Head of caudate nucleus (tissue), 42 donors: Measurements from ENCODE around the gene PPL.

ENCODE experiments used
- DNase-seq, 42 donors: peaks; one replicate each; pipeline versions ENCODE4 v3.0.0 to v3.0.0-alpha.2; 2020 to 2021; ENCODE audit warnings: mixed read lengths in 7 of 42
- intact Hi-C: fragments of 100-400 bp; cut with DNase I; formaldehyde crosslinking; loops from one replicate; pipeline ENCODE4 v1.15.0; 2022

Gene PPL

DNA sequence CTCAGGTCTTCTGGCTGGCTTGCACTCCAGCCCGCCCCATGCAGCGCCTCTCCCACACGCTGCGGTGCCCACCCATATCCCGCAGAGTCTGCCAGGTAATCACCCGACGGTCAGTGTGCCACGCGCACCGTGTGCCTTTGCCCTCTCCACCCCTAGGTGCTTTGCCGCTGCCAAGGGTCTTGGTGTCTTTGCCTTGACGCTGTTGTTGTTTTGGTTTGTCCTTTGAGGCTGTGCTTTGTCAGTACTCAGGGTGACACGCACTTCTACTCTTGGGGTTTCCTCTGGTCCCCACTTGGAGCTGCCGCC is 59.6 kb downstream of the PPL start:
- no peak for DNase-seq
- intact Hi-C loops = no loop called here

DNA sequence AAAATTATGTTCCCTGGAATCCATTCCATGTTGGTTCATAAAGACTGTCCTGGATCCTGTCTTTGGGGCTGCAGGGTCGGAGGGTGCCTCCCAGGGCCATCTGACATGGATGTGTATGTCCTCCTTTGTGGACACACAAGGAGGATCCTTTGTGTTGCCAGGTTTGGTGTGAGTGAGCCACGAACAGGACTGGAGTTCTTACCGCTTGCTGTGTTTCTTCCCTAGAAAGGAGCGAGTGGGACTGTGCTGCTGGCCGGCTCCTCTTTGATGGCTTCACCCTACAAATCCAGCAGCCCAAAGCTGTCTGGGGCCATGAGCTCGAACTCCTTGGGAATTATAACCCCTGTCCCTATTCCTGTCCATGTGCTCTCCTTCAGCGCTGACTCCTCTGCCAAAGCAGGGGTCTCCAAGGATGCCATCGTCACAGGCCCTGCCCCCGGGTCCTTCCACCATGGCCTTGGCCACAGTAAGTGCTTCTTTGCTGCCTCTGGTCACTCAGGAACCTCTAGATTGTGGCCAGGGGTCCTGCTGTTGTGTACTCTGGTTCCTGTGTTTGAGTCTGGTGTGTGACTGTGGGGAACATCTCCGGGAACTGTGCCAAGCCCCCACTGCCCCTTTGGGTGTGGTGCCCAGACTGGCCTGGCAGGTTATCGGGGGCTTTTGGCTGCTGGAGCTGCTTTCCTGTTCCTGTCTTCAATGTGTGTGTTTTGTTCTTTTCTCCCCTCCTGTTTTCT is 60.1 kb downstream of the PPL start:
- intact Hi-C loops = no loop called here
- no peak for DNase-seq

DNA sequence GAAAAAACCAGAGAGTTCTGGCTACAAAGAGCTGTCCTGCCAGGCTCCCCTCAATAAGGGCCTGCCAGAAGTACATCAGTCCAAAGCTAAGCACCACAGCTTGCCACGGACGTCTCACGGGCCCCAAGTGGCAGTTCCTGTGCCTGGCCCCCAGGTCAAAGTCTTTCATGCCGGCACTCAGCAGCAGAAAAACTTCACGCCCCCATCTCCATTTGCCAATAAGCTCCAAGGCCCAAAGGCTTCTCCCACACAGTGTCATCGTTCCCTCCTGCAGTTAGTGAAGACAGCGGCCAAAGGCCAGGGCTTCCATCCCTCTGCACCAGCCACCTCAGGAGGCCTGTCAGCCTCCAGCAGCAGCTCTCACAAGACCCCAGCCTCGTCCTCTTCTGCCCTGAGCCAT is 62.3 kb downstream of the PPL start:
- intact Hi-C loops = no loop called here

DNA sequence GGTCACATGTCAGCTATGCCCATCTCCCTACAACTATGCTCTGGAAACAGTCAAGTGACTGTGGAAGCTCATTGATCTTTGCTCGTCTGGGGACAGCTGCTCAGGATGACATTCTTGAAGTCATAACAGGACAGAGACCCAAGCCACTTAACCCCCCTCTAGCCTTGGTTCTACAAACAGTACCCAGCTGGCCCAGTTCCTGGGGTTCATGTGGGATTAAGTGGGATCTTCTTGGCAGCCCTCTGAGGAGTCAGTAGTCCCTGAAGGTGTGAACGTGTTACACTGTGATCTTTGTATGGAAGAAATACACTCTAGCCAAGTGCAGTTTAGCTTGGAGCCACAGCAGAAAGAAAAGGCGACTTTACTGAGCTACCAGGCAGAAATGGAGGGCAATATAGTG is 63.9 kb downstream of the PPL start:
- intact Hi-C loops = no loop called here
- no peak for DNase-seq

More for the DNA sequence above, 62.3 kb downstream of the PPL start:
- no peak for DNase-seq

DNA sequence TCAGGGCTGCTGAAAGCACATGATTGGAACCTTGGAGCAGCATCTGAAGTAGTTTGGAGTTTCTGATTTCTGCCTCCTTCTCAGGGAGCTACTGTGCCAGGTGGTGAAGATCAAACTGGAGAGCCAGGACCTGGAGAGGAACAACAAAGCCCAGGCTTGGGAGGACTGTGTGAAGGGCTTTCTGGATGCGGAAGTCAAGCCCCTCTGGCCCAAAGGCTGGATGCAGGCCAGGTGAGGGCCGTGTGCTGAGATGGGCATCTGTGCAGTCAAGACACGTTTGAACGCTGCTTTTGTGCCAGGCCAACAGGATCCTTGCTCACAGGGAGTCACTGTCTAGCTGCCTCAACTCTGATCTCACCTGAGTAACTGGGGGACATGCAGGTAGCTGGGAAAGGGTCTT is 65.9 kb downstream of the PPL start:
- intact Hi-C loops = no loop called here
- DNase-seq = no peak

DNA sequence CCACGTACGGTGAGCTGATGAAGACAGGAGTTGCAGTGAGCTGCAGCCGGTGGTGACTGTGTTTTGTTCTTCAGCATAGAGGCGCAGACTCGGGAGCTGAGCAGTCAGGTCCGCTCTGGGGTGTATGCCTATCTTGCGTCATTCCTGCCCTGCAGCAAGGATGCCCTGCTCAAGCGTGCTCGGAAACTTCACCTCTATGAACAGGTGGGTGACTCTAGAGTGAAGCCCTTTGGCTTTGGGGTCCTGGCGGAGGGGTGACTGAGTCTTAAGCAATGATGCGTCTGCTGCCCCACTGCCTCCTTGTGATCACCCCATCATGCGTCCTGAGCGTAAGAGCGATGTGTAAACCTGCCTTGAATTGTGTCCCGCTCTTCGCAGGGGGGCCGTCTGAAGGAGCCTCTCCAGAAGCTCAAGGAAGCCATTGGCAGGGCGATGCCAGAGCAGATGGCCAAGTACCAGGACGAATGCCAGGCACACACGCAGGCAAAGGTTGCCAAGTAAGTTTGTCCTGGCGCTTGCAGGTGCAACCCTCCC is 66.7 kb downstream of the PPL start:
- intact Hi-C loops = no loop called here
- peak in 11 of 42 donors; percentile 20 to 61 (median 38) for DNase-seq

DNA sequence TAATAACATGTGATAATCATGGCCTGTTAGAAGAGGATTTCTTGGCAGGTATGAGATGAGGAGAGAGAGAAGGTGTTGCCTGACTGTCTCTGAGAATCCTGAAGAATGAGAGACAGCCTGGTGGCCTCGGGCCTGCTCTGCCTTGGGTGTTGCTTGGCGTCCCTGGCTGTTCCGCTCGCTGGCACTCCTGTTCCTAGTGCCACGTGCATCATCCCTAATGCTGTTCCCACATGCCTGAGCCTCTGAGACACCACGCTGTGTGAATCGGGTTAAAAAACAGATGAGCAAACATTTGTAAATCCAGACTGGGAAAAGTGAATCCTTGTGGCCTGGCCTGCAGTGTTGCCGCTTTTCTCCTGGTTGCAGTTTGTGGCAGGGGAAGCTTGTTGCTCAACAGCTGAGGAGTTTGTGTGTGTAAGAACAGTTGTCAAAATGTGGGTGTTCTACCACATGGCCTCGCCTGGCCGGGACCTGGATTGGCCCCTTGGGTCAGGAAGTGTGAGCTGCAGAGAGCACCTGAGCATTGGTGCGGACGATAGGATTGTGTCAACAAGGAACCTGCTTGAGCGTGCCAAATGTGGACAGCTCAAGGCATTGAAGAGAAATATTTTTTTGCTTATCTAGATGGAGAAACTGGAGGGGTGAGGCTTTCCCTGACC is 67.7 kb downstream of the PPL start:
- peak in 6 of 42 donors; percentile 21 to 37 (median 28) for DNase-seq
- intact Hi-C loops = no loop called here

DNA sequence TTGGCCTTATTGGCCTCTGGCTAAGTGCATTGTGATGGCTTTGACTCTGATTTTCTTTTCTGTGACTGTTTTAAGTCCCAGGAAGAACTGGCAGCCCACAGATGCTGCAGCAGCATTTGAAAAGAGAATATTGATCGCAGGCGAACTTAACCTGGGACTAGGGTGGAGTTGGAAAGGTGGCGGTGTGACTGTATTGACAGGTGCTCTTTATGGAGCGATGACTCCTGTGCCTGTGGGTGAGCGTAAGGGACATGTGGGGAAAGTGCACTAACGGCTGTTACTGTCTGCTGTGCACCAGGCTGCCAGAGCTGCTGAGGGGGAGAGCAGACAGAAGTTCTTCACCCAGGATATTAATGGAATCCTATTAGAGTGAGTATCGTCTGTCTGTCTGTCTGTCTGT is 68.4 kb downstream of the PPL start:
- intact Hi-C loops = no loop called here
- peak in 19 of 42 donors; percentile 12 to 69 (median 34) for DNase-seq

DNA sequence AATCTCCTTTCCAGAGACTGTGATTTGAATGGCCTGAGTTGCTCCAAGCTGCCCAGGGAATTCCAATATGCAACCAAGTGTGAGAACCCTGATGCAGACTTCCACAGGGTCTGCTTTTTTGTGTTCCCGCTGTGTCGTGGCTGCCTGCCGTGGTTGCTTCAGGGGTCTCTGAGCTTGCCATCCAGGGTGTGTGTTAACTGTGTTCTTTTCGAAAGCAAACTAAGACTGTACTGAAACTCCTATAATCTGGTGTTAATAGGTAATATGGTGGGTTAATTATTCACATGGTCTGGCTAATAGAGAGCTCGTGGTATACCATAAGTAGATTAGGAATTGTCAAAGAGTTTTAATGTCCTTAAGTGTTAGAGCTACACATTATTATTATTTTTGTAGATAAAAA is 68.9 kb downstream of the PPL start:
- intact Hi-C loops = no loop called here
- DNase-seq = peak in 1 of 42 donors; percentile 22

DNA sequence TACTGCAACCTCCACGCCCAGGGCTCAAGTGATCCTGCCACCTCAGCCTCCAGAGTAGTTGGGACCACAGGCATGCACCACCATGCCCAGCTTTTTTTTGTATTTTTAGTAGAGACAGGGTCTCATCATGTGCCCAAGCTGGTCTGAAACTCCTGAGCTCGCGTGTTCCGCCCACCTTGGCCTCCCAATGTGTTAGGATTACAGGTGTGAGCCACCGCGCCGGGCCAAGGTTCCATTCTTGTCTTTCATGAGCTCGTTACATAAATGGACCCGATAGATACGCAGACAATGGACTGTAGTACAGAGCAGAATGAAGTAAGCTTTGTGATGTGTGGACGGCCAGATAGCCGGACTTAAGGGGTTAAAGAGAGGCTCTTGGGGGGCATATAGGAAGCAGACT is 70.4 kb downstream of the PPL start:
- DNase-seq = peak in 1 of 42 donors; percentile 28
- intact Hi-C loops = no loop called here

DNA sequence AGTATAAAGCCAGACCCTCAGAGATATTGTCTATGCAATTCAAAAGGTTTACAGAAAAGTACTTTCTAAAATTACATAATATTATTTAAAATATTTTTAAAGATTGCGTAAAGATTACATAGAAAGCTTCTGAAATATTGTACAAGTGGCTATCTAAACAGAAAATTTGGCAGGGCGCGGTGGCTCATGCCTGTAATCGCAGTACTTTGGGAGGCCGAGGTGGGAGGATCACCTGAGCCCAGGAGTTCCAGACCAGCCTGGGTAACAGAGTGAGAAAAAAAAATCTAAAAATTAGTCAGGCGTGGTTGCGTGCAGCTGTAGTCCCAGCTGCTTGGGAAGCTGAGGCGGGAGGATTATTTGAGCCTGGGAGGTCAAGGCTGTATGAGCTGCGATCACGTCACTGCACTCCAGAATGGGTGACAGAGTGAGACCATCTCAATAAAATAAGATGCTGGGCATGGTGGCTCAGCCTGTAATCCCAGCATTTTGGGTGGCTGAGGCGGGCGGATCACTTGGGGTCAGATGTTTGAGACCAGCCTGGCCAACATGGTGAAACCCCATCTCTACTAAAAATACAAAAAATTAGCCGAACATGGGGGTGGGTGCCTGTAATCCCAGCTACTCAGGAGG is 71.6 kb downstream of the PPL start:
- intact Hi-C loops = no loop called here
- peak in 1 of 42 donors; percentile 19 for DNase-seq

DNA sequence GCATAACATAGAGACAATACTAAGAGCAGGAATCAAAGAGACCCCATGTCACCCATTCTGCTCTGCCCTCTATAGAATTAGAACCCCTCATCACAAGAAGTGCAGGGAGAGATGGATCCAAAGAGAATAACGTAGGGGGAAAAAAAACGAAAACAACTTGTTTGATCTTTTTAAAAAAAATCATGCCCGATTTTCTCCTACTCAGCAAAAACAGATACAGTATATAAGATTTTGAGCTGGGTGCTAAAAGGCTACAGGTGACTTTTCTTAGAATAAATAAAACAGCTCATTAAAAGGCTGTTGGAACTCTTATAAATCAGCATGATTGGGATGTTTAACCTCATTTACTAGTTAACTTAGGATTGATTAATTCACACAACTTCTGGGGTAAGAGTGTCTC is 72.2 kb downstream of the PPL start:
- DNase-seq = no peak
- intact Hi-C loops = no loop called here

DNA sequence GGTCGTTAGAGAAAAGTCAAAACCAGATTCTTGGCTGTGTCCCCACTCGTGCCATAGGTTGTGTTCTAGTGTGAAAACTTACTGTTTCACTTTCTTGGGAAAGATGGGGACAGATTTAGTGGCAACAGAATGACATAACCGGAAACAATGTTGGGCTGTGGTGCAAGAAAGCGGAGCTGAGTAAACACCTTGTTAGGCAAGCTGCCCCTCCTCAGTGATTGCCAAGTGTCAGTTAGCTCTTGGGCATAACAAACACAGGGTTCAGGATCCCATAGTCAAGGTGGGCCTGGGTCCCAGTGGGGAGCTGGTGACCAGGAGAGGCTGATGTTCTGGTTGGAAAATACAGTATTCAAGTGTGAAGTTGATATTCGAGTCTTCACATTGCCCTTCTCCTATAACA is 74.3 kb downstream of the PPL start:
- intact Hi-C loops = no loop called here
- no peak for DNase-seq

DNA sequence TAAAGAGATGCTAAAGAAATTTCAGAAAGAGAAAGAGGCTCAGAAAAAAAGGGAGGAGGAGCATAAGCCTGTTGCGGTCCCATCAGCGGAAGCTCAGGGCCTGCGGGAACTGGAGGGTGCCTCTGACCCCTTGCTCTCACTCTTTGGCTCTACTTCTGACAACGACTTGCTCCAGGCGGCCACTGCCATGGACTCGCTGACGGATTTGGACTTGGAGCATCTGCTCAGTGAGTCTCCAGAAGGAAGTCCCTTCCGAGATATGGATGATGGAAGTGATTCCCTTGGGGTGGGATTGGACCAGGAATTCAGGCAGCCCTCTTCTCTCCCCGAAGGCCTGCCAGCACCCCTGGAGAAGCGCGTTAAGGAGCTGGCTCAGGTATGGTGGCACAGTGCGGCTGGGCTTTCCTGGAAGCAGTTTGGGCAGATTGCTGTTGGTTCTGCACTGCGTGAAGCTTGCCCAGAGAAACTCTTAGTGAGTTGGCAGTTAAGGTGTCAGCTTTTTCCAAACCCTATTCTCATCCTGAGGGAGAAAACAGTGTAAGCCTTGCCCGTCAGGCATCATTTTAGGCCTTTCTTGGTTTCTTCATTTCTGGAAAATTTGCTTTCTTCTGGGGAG is 76.1 kb downstream of the PPL start:
- DNase-seq = no peak
- intact Hi-C loops = no loop called here

DNA sequence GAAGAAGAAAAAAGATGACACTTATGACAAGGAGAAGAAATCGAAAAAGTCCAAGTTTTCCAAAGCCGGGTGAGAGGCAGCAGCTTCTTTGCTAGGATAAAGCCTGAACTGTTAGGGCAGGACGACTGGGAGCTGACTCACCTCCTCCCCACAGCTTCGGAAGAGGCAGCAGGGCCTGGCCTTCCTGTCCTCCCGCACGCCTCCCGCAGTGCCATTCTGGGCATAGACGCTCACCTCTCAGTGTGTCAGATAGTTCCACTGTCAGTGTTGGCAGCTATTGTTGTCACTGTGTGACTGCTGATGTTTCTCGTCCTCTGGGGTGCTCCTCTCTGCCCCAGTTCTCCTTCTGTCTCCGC is 77.1 kb downstream of the PPL start:
- intact Hi-C loops = no loop called here
- peak in 2 of 42 donors; percentile 30 to 33 for DNase-seq

DNA sequence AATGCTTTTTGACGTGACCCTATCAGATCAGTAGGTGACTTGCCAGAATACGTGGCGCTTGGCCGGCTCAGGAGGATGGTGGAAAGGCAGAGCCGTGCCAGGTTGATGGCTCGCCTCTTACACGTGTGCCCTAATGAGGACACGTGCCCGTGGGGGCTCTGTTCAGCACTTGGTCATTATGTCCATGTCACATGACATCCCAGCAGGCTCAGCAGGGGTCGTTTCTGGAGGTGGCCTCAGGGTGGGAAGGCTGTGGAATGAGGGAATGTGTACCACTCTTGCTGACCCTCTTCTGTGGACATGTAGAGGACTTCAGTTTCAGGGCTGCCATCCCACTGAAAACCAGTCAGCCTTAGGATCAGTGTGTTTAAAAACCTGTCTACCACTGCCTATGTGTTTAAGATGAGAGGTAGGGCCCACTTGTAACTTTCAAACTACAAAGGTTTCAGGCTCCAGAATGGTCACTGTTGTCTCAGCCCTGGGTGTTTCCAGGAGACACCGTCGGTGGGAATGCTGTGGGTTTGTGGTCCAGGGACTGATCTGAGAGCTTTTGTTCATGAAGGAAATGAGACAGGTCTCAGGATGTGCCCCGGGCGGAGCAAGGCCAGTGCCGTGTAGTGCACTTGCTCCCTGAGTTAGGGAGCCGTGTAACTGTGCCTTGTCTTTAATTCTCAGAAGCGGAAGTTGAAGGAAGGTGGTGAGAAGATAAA is 77.6 kb downstream of the PPL start:
- DNase-seq = peak in 1 of 42 donors; percentile 25
- intact Hi-C loops = no loop called here

DNA sequence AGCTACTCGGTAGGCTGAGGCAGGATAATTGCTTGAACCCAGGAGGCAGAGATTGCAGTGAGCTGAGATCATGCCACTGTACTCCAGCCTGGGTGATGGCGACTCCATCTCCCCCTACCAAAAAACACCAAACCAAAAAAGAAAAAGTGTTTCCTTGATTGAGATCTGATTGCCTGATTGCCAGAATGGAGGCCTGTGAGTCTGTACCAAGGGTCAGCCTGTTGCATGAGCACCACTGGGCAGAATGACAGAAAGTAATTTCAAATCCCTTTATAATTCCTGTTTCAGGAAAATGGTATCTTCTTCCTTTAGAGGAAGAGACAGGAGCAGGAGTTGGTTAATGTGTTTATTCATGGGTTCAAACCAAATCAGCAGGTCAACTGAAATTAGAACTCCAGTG is 81.1 kb downstream of the PPL start:
- DNase-seq = no peak
- intact Hi-C loops = no loop called here

DNA sequence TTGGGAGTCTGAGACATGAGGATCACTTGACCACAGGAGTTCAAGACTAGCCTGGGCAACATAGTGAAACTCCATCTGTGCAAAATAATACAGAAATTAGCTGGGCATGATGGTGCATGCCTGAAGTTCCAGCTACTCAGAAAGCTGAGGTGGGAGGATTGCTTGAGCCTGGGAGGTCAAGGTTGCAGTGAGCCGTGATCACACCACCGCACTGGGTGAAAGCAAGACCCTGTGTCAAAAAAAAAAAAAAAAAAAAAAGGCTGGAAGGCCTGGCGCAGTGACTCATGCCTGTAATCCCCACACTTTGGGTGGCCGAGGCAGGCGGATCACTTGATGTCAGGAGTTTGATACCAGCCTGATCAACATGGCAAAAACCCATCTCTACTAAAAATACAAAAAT is 81.6 kb downstream of the PPL start:
- no peak for DNase-seq
- intact Hi-C loops = no loop called here

DNA sequence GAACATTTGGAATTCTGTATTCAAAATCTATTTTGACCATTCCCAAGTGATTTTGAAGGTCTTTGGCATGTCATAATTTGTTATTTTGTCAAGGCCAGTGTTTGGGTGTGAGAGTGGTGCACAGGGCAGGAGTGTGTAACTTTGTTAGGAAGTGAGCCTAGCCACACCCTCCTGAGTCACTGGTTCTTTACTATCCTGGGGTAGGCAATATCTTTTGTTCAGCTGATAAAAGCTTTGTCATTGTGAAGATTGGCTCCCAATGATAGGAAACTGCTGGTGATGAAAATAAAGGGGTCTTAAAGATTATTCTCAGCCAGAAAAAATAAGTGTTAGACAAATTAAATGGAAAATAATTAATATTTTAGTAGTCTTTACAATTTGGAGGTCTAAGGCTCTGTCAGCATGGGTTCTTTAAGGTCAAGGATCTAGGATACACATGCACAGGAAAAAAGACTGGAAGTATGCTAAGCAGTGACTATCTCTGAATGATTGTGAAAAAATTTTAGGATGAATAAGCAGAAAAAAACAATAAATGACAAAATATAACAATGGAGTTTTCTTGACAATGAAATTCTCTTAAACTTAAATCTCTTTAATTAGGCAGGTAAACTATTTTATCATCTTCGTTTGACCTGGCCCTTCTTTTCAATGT is 84.6 kb downstream of the PPL start:
- no peak for DNase-seq
- intact Hi-C loops = no loop called here
